Measurements from ENCODE around the gene QRFPR.
"Not testable (repeated sequence)": the region's sequence is repeated elsewhere in the genome, so short reads cannot be mapped to it uniquely, and the experiment has no call there.

Gene QRFPR

DNA sequence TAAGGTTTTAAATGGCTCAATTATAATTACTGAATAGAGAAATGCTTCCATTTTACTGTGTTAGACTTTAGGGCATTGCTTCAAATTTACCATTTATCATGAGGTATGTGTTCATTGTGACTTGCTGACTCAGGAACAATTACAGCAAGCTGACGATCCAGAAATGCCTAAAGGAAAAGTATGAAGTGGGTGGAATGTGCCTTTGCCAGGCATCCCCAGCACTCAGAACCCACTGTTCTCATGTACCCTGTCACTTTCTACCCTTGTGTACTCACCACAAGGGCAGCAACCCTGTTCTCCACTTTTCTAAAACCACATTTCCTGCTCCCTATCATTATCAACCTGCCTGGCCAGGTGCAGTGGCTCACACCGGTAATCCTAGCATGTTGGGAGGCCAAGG, 41.5 kb downstream of the QRFPR start:
- H3K9ac ChIP-seq (ENCODE audit: low read length): no peak overlapping the region
- H3K27me3 ChIP-seq (replicated peaks; ENCODE audit: control insufficient read depth, insufficient read depth, low read length): no peaks in the 10 kb centered on the region
- H3K4me1 ChIP-seq (ENCODE audit: control insufficient read depth, insufficient read depth, low read length): no peaks in the 10 kb centered on the region
- H3K9me3 ChIP-seq (ENCODE audit: control insufficient read depth, low read length): no peaks in the 10 kb centered on the region
- no peak overlapping the region for H3K4me3 ChIP-seq (ENCODE audit: low read length)
- DNase-seq (ENCODE audit: low read depth): no peak
- no peaks in the 10 kb centered on the region for H3K36me3 ChIP-seq (ENCODE audit: control insufficient read depth, insufficient read depth, low read length, severe bottlenecking)

DNA sequence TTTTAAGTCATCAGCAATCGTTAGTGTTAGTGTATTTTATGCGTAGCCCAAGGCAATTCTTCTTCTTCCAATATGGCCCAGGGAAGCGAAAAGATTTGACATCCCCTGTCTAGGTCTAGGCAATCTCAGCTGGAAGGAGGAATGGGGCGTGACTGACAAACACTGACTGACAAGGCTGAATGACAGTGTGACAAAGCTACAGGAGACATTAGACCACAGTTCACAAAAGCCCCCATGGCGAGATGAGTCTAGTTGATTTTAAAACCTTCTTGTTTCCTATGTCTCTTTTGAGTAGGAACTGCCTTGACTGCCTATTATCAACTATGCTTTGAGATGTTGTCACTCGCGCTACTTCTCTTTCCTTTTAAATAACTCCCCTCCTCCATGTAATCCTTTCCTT, 42.3 kb downstream of the QRFPR start:
- Histone ChIP-seq H3K9me3 (ENCODE audit: control insufficient read depth, low read length) (no peaks in the 10 kb centered on the region), H3K9ac (ENCODE audit: low read length) (no peak overlapping the region), H3K27me3 (replicated peaks; ENCODE audit: control insufficient read depth, insufficient read depth, low read length) (no peaks in the 10 kb centered on the region), H3K4me1 (ENCODE audit: control insufficient read depth, insufficient read depth, low read length) (no peaks in the 10 kb centered on the region), H3K36me3 (ENCODE audit: control insufficient read depth, insufficient read depth, low read length, severe bottlenecking) (no peaks in the 10 kb centered on the region), H3K4me3 (ENCODE audit: low read length) (no peak overlapping the region)
- no peak for DNase-seq (ENCODE audit: low read depth)

DNA sequence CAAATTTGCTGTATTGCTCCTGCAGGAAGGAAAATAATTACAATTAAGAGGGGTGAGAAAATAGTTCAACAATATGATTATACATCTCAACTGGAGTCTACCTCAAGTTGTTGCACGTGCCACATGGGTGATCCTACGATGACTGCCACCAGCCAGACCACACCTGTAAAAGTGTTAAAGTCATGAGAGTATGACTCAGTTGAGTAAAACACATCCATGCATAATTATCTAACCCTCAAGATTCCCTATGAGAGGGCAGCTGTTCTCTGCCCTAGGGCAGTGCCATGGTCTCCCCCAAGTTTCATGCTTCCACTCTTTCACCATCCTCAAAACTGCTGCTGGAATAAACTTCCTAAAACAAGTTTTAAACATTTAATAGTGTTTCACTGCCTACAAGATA, 44.1 kb downstream of the QRFPR start:
- no peak for DNase-seq (ENCODE audit: low read depth)
- no peaks in the 10 kb centered on the region for H3K4me1 ChIP-seq (ENCODE audit: control insufficient read depth, insufficient read depth, low read length)
- H3K27me3 ChIP-seq (replicated peaks; ENCODE audit: control insufficient read depth, insufficient read depth, low read length): no peaks in the 10 kb centered on the region
- H3K4me3 ChIP-seq (ENCODE audit: low read length): no peak overlapping the region
- H3K9ac ChIP-seq (ENCODE audit: low read length): no peak overlapping the region
- no peaks in the 10 kb centered on the region for H3K36me3 ChIP-seq (ENCODE audit: control insufficient read depth, insufficient read depth, low read length, severe bottlenecking)
- H3K9me3 ChIP-seq (ENCODE audit: control insufficient read depth, low read length): no peaks in the 10 kb centered on the region

DNA sequence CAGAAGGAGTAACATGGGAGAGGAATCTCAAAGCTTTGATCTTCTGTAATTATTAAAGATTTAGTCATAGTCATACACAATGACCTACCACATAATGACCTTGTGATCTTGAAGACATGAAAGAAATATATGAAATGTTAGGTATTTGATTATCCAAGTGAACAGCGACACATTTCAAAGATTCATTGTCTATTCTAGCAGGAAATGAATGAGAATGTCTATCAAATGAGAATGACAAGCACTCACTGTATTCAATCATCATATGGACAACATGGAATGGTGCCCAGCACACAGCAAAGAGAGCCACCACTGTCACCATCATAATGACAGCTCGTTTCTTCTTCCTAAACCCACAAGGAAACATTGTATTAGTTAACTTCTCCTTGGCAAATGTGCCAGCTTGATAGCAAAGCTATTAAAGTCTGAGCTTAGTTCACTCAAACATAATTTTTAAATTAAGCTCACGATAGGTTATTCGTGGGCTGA, 50.6 kb downstream of the QRFPR start:
- H3K36me3 ChIP-seq (ENCODE audit: control insufficient read depth, insufficient read depth, low read length, severe bottlenecking): no peaks in the 10 kb centered on the region
- no peak for DNase-seq (ENCODE audit: low read depth)
- no peaks in the 10 kb centered on the region for H3K9me3 ChIP-seq (ENCODE audit: control insufficient read depth, low read length)
- H3K4me1 ChIP-seq (ENCODE audit: control insufficient read depth, insufficient read depth, low read length): no peaks in the 10 kb centered on the region
- no peak overlapping the region for H3K9ac ChIP-seq (ENCODE audit: low read length)
- H3K27me3 ChIP-seq (replicated peaks; ENCODE audit: control insufficient read depth, insufficient read depth, low read length): peaks cover 14% of the 10 kb centered on the region
- H3K4me3 ChIP-seq (ENCODE audit: low read length): no peak overlapping the region

DNA sequence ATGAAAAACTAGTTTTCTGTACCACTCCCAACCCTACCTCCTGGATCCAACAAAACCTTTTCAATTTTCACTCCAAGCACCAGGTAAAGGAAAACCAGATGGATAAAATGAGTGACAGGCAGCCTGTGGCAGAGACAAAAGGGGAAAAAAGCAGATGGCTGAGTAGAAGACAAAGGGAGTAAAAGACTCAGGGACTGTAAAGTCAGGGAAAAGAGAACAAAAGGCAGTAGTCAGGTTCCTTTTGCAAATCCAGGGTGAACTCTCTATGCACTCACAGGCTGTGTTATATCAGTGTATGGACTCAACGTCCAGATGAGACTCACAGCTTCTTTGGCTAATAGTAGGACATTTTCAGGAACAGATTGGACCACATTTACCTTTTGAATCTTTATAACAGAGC, 54.2 kb downstream of the QRFPR start:
- Histone ChIP-seq H3K9me3 (ENCODE audit: control insufficient read depth, low read length) (no peaks in the 10 kb centered on the region), H3K36me3 (ENCODE audit: control insufficient read depth, insufficient read depth, low read length, severe bottlenecking) (no peaks in the 10 kb centered on the region), H3K9ac (ENCODE audit: low read length) (no peak overlapping the region), H3K4me1 (ENCODE audit: control insufficient read depth, insufficient read depth, low read length) (no peaks in the 10 kb centered on the region), H3K4me3 (ENCODE audit: low read length) (no peak overlapping the region), H3K27me3 (replicated peaks; ENCODE audit: control insufficient read depth, insufficient read depth, low read length) (peaks cover 32% of the 10 kb centered on the region)
- DNase-seq (ENCODE audit: low read depth): no peak

DNA sequence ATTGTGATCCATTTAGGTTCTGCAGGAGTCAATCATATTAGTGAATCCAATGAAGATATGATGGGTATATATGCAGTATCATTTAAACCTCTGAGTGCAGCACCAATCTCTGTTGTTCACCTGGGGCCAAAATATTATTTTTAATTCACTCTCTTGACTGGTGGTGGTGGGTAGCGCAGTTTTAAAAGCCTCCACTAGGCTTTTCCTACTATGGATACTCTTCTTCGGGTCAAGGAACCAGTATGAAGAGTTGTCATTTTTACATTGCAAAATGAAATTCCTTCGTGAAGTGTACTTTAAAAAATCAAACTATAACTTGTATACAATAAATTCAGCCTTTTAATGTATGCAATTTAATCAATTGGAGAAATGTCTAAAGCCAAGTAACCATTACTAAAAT, 56.5 kb downstream of the QRFPR start:
- no peak for DNase-seq (ENCODE audit: low read depth)
- Histone ChIP-seq H3K36me3 (ENCODE audit: control insufficient read depth, insufficient read depth, low read length, severe bottlenecking) (no peaks in the 10 kb centered on the region), H3K4me3 (ENCODE audit: low read length) (no peak overlapping the region), H3K27me3 (replicated peaks; ENCODE audit: control insufficient read depth, insufficient read depth, low read length) (peaks cover 26% of the 10 kb centered on the region), H3K4me1 (ENCODE audit: control insufficient read depth, insufficient read depth, low read length) (no peaks in the 10 kb centered on the region), H3K9ac (ENCODE audit: low read length) (no peak overlapping the region), H3K9me3 (ENCODE audit: control insufficient read depth, low read length) (no peaks in the 10 kb centered on the region)

DNA sequence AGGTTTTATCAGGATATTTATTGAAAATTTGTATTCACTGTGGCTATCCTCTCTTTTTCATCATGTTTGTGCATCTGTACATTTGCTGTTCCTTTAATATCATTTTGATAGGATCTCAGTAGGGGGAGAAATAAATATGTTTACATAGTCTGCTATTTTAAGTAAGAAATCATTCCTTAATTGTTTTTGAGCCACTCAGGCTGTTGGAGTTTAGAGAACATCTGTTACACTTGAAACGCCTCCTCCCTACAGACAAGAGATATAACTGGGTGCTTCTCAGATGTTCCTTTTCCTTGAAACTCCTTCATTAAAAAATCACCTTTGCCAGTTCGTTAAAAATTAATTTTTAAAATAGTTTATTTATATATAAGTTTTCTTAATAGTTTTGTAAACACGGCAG, 59.4 kb downstream of the QRFPR start:
- Histone ChIP-seq H3K9me3 (ENCODE audit: control insufficient read depth, low read length) (no peaks in the 10 kb centered on the region), H3K4me3 (ENCODE audit: low read length) (no peak overlapping the region), H3K9ac (ENCODE audit: low read length) (no peak overlapping the region), H3K27me3 (replicated peaks; ENCODE audit: control insufficient read depth, insufficient read depth, low read length) (peaks cover 17% of the 10 kb centered on the region), H3K36me3 (ENCODE audit: control insufficient read depth, insufficient read depth, low read length, severe bottlenecking) (no peaks in the 10 kb centered on the region), H3K4me1 (ENCODE audit: control insufficient read depth, insufficient read depth, low read length) (no peaks in the 10 kb centered on the region)
- DNase-seq (ENCODE audit: low read depth): no peak

DNA sequence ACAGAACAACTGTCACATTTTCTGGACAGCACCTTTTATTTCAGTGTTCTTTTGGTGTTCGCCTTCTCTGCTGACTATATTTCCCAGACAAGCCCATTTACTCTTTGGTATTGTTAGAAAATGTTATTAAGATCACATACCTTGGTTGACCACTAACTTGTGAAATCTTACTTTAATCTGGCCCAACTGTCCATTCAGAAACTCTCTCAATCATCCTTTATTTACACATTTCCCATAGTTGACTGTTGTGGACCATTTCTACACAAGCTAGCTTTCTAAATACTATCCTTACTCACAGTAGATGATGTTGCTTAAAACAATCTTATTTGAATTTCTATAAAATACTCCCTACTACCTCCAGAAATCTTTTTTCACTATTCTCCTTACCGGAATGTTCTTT, 64.7 kb downstream of the QRFPR start:
- H3K36me3 ChIP-seq (ENCODE audit: control insufficient read depth, insufficient read depth, low read length, severe bottlenecking): no peaks in the 10 kb centered on the region
- no peak overlapping the region for H3K4me3 ChIP-seq (ENCODE audit: low read length)
- no peak for DNase-seq (ENCODE audit: low read depth)
- H3K9ac ChIP-seq (ENCODE audit: low read length): no peak overlapping the region
- no peaks in the 10 kb centered on the region for H3K9me3 ChIP-seq (ENCODE audit: control insufficient read depth, low read length)
- H3K27me3 ChIP-seq (replicated peaks; ENCODE audit: control insufficient read depth, insufficient read depth, low read length): no peaks in the 10 kb centered on the region
- no peaks in the 10 kb centered on the region for H3K4me1 ChIP-seq (ENCODE audit: control insufficient read depth, insufficient read depth, low read length)

DNA sequence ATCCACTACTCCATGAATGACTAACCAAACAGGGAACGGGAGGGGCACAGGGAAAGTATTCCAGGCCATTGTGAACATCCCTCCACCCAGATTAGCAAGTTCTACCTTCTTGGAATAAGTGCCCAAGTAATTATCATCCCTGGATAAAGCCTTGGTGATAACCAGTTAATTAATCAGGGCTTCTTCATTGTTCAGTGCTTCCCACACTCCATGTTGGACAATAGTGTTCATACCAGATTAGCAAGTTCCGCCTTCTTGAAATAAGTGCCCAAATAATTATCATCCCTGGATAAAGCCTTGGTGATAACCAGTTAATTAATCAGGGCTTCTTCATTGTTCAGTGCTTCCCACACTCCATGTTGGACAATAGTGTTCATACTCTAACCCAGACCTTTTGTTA, 67.4 kb downstream of the QRFPR start:
- not testable (repeated sequence) for DNase-seq (ENCODE audit: low read depth); H3K36me3 ChIP-seq (ENCODE audit: control insufficient read depth, insufficient read depth, low read length, severe bottlenecking); H3K27me3 ChIP-seq (replicated peaks; ENCODE audit: control insufficient read depth, insufficient read depth, low read length); H3K4me1 ChIP-seq (ENCODE audit: control insufficient read depth, insufficient read depth, low read length); H3K9me3 ChIP-seq (ENCODE audit: control insufficient read depth, low read length); H3K9ac ChIP-seq (ENCODE audit: low read length); H3K4me3 ChIP-seq (ENCODE audit: low read length)

DNA sequence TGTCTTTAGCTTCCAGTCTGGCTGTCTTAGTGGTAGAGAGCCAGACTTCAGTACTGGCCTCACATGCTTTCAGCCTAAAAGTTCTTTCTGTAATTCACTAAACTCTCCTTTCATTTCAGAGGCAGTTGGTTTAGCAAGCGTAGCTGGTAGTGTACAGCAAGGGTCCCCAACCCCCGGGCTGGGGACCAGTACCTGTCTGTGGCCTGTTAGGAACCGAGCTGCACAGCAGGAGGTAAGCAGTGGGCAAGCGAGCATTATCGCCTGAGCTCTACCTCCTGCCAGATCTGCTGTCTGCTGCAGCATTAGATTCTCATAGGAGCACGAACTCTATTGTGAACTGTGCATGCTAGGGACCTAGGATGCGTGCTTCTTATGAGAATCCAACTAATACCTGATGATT, 72.0 kb downstream of the QRFPR start:
- no peaks in the 10 kb centered on the region for H3K36me3 ChIP-seq (ENCODE audit: control insufficient read depth, insufficient read depth, low read length, severe bottlenecking)
- no peak overlapping the region for H3K4me3 ChIP-seq (ENCODE audit: low read length)
- H3K9me3 ChIP-seq (ENCODE audit: control insufficient read depth, low read length): no peaks in the 10 kb centered on the region
- no peaks in the 10 kb centered on the region for H3K4me1 ChIP-seq (ENCODE audit: control insufficient read depth, insufficient read depth, low read length)
- H3K27me3 ChIP-seq (replicated peaks; ENCODE audit: control insufficient read depth, insufficient read depth, low read length): no peaks in the 10 kb centered on the region
- DNase-seq (ENCODE audit: low read depth): no peak
- H3K9ac ChIP-seq (ENCODE audit: low read length): no peak overlapping the region

DNA sequence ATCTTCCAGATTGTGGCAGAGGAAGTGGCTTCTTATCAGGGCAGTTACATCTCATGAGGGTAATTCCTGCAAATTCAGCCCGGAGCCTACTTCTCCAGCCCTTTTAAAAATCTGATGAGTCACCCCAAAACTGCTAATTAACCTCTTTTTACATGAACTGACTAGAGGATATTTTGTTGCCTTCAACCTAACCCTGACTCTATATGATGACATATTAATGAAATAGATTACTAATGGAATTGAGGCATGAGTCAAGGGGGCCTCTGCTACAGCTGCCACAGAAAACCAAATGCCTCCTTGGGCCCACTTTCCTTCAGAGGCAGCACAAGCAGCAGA, 72.5 kb downstream of the QRFPR start:
- Histone ChIP-seq H3K4me3 (ENCODE audit: low read length) (no peak overlapping the region), H3K9ac (ENCODE audit: low read length) (no peak overlapping the region), H3K27me3 (replicated peaks; ENCODE audit: control insufficient read depth, insufficient read depth, low read length) (no peaks in the 10 kb centered on the region), H3K4me1 (ENCODE audit: control insufficient read depth, insufficient read depth, low read length) (no peaks in the 10 kb centered on the region), H3K36me3 (ENCODE audit: control insufficient read depth, insufficient read depth, low read length, severe bottlenecking) (no peaks in the 10 kb centered on the region), H3K9me3 (ENCODE audit: control insufficient read depth, low read length) (no peaks in the 10 kb centered on the region)
- DNase-seq (ENCODE audit: low read depth): no peak

DNA sequence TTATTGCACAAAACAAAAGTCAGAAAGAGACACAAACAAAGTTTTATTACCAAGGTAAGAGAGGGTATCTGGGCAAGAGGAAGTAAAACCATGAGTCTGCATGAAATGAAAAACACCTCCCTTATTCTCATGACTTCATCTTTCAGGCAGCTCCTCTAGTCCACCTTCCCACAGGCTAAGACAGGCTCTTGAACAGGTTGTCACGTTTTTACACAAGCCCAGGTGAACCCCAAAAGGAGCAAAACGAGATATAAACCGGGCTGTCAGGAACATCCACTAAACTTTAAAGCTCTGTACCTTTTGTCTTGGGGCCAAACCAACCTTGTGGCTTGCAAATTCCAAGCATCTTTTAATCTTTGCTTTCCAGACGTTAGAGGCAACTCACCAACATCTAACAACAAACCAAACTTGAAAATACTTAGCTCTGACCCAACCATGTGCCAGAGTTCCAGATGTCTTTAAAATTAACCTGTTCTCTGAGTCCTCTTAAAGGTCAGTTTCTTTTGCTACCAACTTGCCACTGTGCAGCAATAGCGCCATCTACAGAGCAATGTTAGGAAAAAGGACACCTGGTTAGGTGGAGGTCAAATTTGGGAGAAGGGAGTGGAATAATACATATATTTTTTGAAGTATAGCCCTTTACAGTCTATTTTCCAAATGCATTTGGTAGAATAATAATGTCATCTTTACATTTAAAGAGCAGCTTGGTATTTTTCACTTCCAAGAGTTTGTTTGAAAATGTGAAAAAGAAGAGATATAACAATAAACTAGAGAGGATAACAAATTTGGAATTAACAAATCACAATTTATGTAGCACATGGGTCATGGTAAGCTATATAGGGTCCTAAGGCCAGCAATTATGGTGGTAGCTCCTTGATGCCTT, 73.1 kb downstream of the QRFPR start:
- Histone ChIP-seq H3K9me3 (ENCODE audit: control insufficient read depth, low read length) (no peaks in the 10 kb centered on the region), H3K4me3 (ENCODE audit: low read length) (no peak overlapping the region), H3K27me3 (replicated peaks; ENCODE audit: control insufficient read depth, insufficient read depth, low read length) (no peaks in the 10 kb centered on the region), H3K4me1 (ENCODE audit: control insufficient read depth, insufficient read depth, low read length) (no peaks in the 10 kb centered on the region), H3K36me3 (ENCODE audit: control insufficient read depth, insufficient read depth, low read length, severe bottlenecking) (no peaks in the 10 kb centered on the region), H3K9ac (ENCODE audit: low read length) (no peak overlapping the region)
- peak; percentile 77 for DNase-seq (ENCODE audit: low read depth)

Data from adipocyte (in vitro differentiated cells).